ENCODE data around the gene SLC22A14. TPM values are rescaled to one million over a fixed set of nuclear protein-coding genes. Genes with fewer than 3 reads are reported as not detected.
A peak's percentile ranks its signal among the peaks of the same experiment; 100 is the strongest.
"Not testable (repeated sequence)": the region's sequence is repeated elsewhere in the genome, so short reads cannot be mapped to it uniquely, and the experiment has no call there.

Gene SLC22A14
- total RNA-seq, 1 donor from 2014 or later, result 0.72 TPM

DNA sequence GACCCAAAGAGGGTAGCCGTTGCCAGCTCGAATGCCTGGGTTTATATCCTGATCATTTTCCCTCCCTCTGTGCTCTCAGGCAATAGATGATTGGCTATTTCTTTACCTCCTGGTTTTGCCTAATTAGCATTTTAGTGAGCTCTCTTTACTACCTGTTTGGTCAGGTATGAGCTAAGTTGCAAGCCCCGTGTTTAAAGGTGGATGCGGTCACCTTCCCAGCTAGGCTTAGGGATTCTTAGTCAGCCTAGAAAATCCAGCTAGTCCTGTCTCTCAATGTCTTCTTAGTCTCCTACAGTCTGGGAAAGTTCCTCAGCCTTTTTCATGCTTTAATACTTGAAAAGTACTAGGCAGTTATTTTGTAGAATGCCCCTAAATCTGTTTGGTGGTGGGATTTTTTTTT is 15.0 kb downstream of the SLC22A14 start:
- not testable (repeated sequence) for H3K9me3 Mint-ChIP-seq (ENCODE audit: low read depth); H3K4me3 Mint-ChIP-seq (ENCODE audit: low read depth); H3K36me3 Mint-ChIP-seq (ENCODE audit: insufficient read depth); H3K27me3 Mint-ChIP-seq; DNase-seq (ENCODE audit: low spot score, unreplicated experiment); H3K4me1 Mint-ChIP-seq (ENCODE audit: low read depth); H3K27ac Mint-ChIP-seq

DNA sequence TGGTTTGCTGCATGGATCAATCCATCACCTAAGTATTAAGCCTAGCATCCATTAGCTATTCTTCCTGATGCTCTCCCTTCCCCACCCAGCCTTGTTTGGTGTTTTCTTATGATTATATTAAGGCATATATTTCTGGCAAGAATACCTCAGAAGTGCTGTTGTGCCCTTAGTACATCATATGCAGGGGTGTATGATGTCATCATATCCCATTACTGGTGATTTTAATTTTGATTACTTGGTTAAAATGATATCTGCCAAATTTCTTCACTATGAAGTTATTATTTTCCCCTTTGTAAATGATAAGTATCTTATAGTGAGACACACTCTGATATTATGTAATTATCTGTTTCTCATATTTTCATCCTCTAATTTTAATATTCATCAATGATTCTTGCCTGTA is 15.4 kb downstream of the SLC22A14 start:
- TF ChIP-seq CTCF (IDR thresholded peaks at IDR 0.05; ENCODE audit: unreplicated experiment), result no peak
- Mint-ChIP-seq H3K27me3 (no peaks in the 10 kb centered on the region), H3K4me1 (ENCODE audit: low read depth) (peaks cover 10% of the 10 kb centered on the region), H3K9me3 (ENCODE audit: low read depth) (peaks cover 3% of the 10 kb centered on the region), H3K4me3 (ENCODE audit: low read depth) (no peak overlapping the region), H3K27ac (no peak overlapping the region), H3K36me3 (ENCODE audit: insufficient read depth) (no peaks in the 10 kb centered on the region)
- no peak for DNase-seq (ENCODE audit: low spot score, unreplicated experiment)

- Mint-ChIP-seq H3K9me3 (ENCODE audit: low read depth) (peaks cover 3% of the 10 kb centered on the region), H3K36me3 (ENCODE audit: insufficient read depth) (no peaks in the 10 kb centered on the region), H3K4me3 (ENCODE audit: low read depth) (no peak overlapping the region), H3K4me1 (ENCODE audit: low read depth) (peaks cover 10% of the 10 kb centered on the region), H3K27me3 (no peaks in the 10 kb centered on the region), H3K27ac (no peak overlapping the region)
- TF ChIP-seq CTCF (IDR thresholded peaks at IDR 0.05; ENCODE audit: unreplicated experiment), result peak; percentile 42
- DNase-seq (ENCODE audit: low spot score, unreplicated experiment), result no peak
Observed at GRCh38 chr3:38297947-38298711, 16.0 kb downstream of the SLC22A14 start.

DNA sequence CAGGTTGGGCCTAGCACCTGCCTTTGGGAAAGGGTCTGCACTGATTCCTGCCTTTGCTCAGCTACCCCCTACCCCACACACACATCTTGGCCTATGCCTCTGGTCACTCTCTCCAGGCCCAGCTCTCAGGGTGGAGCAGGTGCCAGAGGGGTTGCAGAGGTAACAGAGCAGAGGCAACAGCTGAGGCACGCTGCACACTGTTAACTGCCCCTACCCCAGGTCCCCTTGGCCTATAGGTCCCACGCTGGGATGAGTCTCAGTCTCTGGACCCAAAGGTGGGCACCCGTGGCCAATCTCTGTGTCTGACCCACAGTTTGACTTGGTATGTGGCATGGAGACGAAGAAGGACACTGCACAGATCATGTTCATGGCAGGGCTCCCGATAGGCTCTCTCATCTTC is 24.8 kb downstream of the SLC22A14 start:
- peaks cover 12% of the 10 kb centered on the region for H3K27me3 Mint-ChIP-seq
- TF ChIP-seq CTCF (IDR thresholded peaks at IDR 0.05; ENCODE audit: unreplicated experiment), result no peak
- H3K4me3 Mint-ChIP-seq (ENCODE audit: low read depth), result no peak overlapping the region
- no peak for DNase-seq (ENCODE audit: low spot score, unreplicated experiment)
- no peak overlapping the region for H3K27ac Mint-ChIP-seq
- H3K36me3 Mint-ChIP-seq (ENCODE audit: insufficient read depth), result no peaks in the 10 kb centered on the region
- peaks cover 1% of the 10 kb centered on the region for H3K4me1 Mint-ChIP-seq (ENCODE audit: low read depth)
- peaks cover 3% of the 10 kb centered on the region for H3K9me3 Mint-ChIP-seq (ENCODE audit: low read depth)

- Mint-ChIP-seq H3K9me3 (ENCODE audit: low read depth) (peaks cover 3% of the 10 kb centered on the region), H3K36me3 (ENCODE audit: insufficient read depth) (no peaks in the 10 kb centered on the region), H3K27me3 (peaks cover 12% of the 10 kb centered on the region), H3K4me1 (ENCODE audit: low read depth) (peaks cover 1% of the 10 kb centered on the region), H3K27ac (no peak overlapping the region), H3K4me3 (ENCODE audit: low read depth) (no peak overlapping the region)
- no peak for TF ChIP-seq CTCF (IDR thresholded peaks at IDR 0.05; ENCODE audit: unreplicated experiment)
- no peak for DNase-seq (ENCODE audit: low spot score, unreplicated experiment)
Observed at GRCh38 chr3:38307599-38307998, 25.5 kb downstream of the SLC22A14 start.

DNA sequence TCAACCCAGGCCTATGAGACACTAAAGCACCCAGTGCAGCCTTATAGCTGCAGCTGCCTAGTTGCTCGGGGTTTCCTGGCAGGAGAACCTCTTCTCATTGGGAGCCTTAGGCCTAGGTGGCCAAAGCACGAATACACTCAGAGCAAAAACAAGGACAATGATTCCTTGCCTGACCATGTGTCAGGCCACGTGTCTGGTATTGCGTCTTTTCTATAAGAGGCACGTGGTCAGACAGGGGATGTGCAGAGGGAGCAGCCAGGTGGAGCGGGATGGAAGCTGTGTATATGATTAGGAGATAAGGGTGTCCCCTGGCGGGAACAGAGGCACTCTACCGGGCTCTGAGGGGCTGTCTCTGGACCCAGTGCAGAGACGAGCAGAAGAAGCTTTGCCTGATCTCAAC is 26.4 kb downstream of the SLC22A14 start:
- DNase-seq (ENCODE audit: low spot score, unreplicated experiment), result no peak
- H3K36me3 Mint-ChIP-seq (ENCODE audit: insufficient read depth), result no peaks in the 10 kb centered on the region
- peaks cover 14% of the 10 kb centered on the region for H3K27me3 Mint-ChIP-seq
- peaks cover 2% of the 10 kb centered on the region for H3K9me3 Mint-ChIP-seq (ENCODE audit: low read depth)
- TF ChIP-seq CTCF (IDR thresholded peaks at IDR 0.05; ENCODE audit: unreplicated experiment), result no peak
- H3K4me1 Mint-ChIP-seq (ENCODE audit: low read depth), result peaks cover 1% of the 10 kb centered on the region
- no peak overlapping the region for H3K27ac Mint-ChIP-seq
- H3K4me3 Mint-ChIP-seq (ENCODE audit: low read depth), result no peak overlapping the region

All from progenitor cell of endocrine pancreas (in vitro differentiated cells).